Urothelium cell line (cell line): ENCODE measurements around the gene GALM.
"Not testable (repeated sequence)": the region's sequence is repeated elsewhere in the genome, so short reads cannot be mapped to it uniquely, and the experiment has no call there.

Source experiments
- DNase-seq: peaks from one replicate; pipeline ENCODE4 v3.0.0; 2011; ENCODE audit warnings: low spot score, mixed read lengths
- FAIRE-seq: peaks from 2 replicates; lab custom pipeline; 2011; peaks lifted over from hg19 to GRCh38; lab: Jason Lieb, UNC

GALM gene

GRCh38 chr2:38665854-38666555 is at the start of gene GALM:
TSS of gene GALM (plus strand) at chr2:38666114. CDS start at chr2:38666162, 48 bp downstream.
- no peak for FAIRE-seq
- no peak for DNase-seq

GRCh38 chr2:38617301-38617700 is 48.6 kb upstream of the GALM start:
- no peak for FAIRE-seq
- DNase-seq: no peak

- DNase-seq (no peak), FAIRE-seq (no peak)
These were observed 46.3 kb upstream of the GALM start for GRCh38 chr2:38619458-38620164.

- FAIRE-seq: no peak
- DNase-seq: no peak
These were observed 45.5 kb upstream of the GALM start for GRCh38 chr2:38620282-38620977.

- DNase-seq: no peak
- no peak for FAIRE-seq
These were observed 44.9 kb upstream of the GALM start for GRCh38 chr2:38621018-38621417.

- FAIRE-seq: no peak
These were observed 43.7 kb upstream of the GALM start for GRCh38 chr2:38622210-38622609.

GRCh38 chr2:38626326-38627035 is 39.4 kb upstream of the GALM start:
- DNase-seq (no peak), FAIRE-seq (no peak)

More at GRCh38 chr2:38622210-38622609, 43.7 kb upstream of the GALM start:
- no peak for DNase-seq

- FAIRE-seq (peak; percentile 37), DNase-seq (no peak)
These were observed 38.5 kb upstream of the GALM start for GRCh38 chr2:38627391-38627790.

GRCh38 chr2:38629684-38630083 is 36.2 kb upstream of the GALM start:
- DNase-seq (no peak), FAIRE-seq (no peak)

GRCh38 chr2:38631976-38632375 is 33.9 kb upstream of the GALM start:
- FAIRE-seq: no peak

GRCh38 chr2:38632980-38633379 is 32.9 kb upstream of the GALM start:
- FAIRE-seq: no peak
- DNase-seq: no peak

More at GRCh38 chr2:38631976-38632375, 33.9 kb upstream of the GALM start:
- DNase-seq: no peak

GRCh38 chr2:38633895-38634294 is 32.0 kb upstream of the GALM start:
- FAIRE-seq: no peak
- DNase-seq: no peak

GRCh38 chr2:38634684-38635083 is 31.2 kb upstream of the GALM start:
- DNase-seq (no peak), FAIRE-seq (no peak)

- FAIRE-seq (no peak), DNase-seq (no peak)
These were observed 30.8 kb upstream of the GALM start for GRCh38 chr2:38635139-38635538.

- FAIRE-seq: no peak
- DNase-seq: no peak
These were observed 29.8 kb upstream of the GALM start for GRCh38 chr2:38636069-38636468.

- not testable (repeated sequence) for FAIRE-seq, DNase-seq
These were observed 23.4 kb upstream of the GALM start for GRCh38 chr2:38642373-38643017.

GRCh38 chr2:38643021-38643671 is 22.8 kb upstream of the GALM start:
- no peak for DNase-seq
- FAIRE-seq: no peak

- not testable (repeated sequence) for DNase-seq, FAIRE-seq
These were observed 22.0 kb upstream of the GALM start for GRCh38 chr2:38643683-38644511.

- no peak for FAIRE-seq
- no peak for DNase-seq
These were observed 17.7 kb upstream of the GALM start for GRCh38 chr2:38648107-38648761.
